GM12892 (cell line): ENCODE measurements around the gene C20orf204.

ENCODE experiments used
- POLR2A ChIP-seq: IDR thresholded peaks from 2 replicates; pipeline ENCODE4 v1.6.1; 2011; ENCODE audit warnings: low read depth, low read length, control low read depth
- TAF1 ChIP-seq: IDR thresholded peaks from 2 replicates; pipeline ENCODE4 v1.6.1; 2011; ENCODE audit warnings: low read depth, mild to moderate bottlenecking, control low read depth, low read length, borderline replicate concordance

- TF ChIP-seq TAF1 (no peak), POLR2A (no peak)
Measured at GRCh38 chr20:64030371-64031134, 5.4 kb upstream of the C20orf204 start.
